GM19395 (cell line): Measurements from ENCODE around the gene KCNN3.

Experiments
- ATAC-seq: cut with Tn5 transposase; IDR thresholded peaks from one replicate; pipeline ENCODE4 v1.9.1; 2021; ENCODE audit warnings: mild to moderate bottlenecking, moderate library complexity; ENCODE audit not compliant: unreplicated experiment

KCNN3 gene

DNA sequence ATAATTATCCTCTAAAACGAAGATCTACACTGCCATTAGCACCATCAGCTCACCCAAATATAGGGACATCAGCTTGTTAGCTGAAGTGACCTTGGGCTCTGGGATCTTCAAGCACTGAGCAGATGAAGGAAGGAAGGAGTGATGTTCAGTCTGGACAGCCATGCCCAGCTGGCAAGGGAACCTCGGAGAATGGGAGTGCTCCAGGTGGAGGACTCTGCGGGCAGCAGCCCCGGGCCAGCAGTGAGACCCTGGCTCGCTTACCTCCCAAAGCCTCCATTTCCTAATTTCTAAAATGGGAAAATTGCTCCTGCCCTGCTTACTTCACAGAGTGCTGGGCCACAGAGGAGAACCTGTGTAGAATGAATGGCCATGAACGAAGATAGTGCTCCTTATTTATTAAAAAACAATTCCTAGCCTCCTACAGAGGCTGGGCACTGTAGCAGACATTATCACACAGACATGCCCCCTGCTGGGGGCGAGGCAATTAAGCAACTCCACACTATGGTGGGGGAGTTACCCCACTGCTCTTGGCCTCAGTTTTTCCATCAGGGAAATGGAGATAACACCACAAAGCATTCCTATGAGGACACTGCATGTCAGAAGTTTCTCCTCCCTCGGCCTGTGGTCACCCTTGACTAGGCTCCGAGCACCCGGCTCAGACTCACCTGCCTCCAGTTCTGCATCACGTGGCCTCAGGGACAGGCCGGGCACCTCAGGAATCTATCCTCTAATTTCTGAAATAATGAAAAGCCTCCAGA, 117.6 kb downstream of the KCNN3 start:
- ATAC-seq = no peak

DNA sequence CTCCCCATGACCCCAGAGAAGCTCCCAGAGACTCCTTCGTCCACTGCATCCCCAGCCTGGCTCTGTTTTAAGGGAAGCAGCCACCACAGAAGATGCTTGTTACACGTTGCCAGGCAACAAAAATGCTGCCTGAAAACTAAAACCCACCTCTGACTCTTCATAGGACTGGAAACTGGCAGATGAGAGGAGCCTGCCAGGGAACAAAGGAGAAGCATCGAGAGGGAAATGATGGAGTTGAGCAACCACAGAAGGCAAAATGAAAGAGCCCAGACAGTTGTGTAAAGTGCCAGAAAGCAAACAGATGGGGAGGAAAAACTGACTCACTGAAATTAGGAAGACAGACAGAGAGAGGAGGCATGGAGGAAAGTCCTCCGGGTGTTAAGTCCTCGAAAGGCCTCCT, 118.4 kb downstream of the KCNN3 start:
- no peak for ATAC-seq

DNA sequence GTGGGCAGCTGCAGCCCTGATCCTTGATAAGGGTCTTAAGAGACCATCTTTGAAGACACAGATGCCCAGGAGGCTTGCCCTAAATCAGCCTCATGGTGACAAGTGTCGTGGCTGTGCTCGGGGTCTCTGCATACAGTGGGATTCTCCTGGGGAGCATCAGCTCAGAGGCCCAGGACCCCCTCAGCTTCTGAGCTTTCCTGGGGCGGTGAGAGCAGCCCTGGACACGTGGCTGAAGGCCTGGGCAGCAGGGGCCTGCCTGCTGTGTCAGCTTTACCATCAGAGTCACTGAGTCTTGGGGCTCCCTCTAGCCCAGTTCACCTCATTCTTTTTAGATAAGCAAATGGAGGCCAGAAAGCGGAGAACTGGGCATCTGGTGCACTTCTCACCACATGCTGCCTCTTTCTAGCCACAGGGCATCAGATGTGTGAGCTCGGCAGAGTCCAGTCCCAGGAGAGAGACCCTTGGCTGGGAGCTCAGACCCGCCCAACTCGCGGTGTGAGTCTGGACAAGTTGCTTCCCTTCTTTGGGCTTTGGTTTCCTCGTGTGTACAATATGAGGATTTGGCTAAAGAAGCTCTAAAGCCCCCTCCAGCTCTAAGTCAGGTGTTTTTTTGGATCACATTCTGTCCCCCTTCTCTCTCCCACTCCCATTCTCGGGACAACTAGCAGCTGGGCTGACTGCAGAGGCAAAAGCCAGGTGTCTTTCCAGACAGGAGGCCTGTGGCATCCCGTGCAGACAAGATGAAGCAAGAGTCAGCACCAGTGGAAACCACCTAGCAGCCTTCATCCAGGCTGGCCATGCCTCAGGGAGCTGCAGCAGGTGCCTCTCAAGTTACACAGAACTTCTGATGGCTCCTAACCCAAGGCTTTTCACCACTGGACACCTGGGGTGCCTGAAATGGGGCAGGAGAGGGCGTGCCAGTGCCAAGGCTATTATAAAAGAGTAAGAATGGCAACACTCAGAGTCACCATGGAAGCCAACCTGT, 119.1 kb downstream of the KCNN3 start:
- ATAC-seq = no peak

DNA sequence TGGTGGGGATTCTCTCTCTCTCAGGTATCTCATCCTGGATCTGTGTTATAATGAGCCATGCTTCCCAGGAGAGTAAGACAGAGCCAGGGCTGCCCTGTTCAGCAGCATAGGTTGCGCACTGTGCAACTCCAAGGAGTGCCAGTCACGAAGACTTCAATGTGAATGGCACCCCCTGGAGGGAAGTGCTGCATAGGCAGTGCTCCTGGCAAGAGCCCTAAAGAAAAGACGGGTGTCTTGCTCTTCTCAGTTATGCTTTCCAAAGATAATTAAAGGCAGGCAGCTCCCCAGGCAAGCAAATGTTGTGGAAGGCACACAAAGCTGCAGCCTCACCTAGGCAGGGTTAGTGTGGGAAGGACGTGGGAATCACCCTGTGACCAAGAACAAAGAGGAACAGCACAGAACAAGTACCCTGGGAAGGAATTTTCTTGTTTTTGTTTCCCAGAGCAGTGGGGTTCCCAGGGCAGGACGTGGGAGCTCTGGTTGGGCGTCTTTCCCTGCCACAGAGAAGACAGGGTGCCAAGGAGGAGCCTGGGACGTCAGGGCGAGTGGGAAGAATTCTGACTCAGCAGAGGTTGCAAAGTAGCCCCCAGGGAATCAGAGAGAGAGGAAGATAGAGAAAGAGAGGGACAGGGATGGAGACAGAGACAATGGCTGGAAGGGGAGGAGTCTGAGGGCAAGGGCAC, 120.9 kb downstream of the KCNN3 start:
- ATAC-seq = no peak

DNA sequence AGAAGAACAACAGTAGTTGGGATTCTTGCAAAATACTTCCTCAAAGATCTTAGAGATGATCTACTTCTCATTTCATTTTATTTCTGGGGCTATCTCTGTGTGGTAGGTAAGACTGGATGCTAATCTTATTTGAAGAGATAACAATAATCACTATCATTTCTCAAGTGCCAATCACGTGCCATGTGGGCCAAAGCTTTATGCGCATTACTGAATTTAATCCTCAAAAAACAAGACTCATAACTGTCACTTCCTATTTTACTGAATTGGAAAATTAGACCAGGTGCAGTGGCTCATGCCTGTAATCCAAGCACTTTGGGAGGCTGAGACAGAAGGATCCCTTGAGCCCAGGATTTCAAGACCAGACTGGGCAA, 121.7 kb downstream of the KCNN3 start:
- ATAC-seq = no peak

DNA sequence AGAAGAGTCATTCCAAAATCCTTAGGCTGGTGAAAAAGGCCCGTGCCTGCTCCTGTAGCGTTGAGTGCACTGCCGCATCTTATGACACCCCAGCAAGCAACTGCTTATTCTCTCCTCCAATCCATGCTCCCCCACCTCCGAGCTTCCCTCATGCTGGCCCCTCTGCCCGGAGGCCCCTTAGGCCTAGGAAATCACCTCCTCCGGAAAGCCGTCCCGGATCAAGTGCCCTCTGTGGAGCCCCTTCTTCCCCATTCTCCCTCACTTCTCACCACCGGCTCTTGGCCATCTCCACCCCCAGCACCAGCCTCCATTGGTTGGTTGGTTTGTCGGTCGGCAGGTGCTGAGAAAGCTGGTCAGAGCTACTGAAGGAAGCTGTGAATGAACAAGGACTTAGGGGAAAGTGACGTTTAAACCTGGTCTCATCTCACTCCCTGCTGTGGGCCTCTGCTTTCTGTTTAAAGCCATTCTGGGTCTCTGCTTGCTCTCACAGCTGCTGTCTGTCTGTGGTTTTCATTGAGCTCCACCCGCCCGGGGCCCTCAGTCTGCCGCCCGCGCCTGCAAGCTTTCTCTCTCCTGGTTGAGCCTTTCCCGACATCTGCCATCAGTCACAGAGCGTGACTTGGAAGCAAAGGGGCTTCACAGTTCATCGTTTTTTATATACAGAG, 122.2 kb downstream of the KCNN3 start:
- ATAC-seq = peak; percentile 91

DNA sequence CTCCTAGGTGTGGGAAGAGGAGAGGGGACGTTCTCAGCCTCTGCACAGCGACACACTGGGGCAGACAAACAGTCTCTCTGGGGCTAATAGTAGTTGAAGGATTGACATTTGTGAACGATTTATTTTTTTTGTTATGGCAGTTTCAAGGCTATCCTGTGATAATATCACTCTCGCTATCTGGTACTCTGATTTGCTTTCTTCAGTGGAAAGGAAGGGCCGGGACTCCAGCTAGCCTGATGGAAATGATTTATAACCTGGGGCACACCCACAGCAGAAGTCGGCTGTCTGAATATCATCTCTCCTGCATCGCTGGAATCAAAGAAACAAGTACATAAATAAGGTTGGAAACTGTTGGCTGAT, 122.7 kb downstream of the KCNN3 start:
- ATAC-seq = no peak

DNA sequence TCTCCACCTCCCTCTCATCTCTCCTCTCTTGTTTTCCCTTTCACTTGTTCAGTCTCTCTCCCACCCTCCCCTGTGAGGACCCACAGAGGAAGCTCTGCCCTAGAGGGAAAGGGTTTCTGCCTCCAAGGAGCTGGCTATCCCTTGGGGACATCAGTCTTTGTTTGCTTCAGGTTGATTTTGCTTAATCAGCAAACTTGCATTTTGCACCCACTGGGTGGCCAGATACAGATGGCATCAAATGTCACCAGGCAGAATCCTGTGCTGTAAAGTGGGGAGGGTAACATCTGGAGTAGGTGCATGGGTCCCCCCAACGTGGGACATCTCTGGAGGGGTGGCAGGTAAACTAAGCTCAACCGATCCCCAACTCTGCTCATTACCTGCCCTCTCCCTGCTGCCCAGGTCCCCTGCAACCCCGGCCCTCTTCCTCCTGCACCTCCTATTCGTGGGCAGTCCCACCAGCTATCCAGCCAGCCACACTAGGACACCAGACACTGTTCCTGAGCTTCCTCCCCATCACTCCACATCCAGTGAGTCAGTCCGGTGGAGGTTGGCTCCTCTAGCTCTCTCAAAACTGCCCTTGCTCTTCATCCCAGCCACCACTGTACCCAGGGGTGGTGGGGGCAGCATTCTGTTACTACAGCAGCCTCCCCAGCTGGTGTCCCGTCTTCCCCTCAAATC, 123.3 kb downstream of the KCNN3 start:
- no peak for ATAC-seq

DNA sequence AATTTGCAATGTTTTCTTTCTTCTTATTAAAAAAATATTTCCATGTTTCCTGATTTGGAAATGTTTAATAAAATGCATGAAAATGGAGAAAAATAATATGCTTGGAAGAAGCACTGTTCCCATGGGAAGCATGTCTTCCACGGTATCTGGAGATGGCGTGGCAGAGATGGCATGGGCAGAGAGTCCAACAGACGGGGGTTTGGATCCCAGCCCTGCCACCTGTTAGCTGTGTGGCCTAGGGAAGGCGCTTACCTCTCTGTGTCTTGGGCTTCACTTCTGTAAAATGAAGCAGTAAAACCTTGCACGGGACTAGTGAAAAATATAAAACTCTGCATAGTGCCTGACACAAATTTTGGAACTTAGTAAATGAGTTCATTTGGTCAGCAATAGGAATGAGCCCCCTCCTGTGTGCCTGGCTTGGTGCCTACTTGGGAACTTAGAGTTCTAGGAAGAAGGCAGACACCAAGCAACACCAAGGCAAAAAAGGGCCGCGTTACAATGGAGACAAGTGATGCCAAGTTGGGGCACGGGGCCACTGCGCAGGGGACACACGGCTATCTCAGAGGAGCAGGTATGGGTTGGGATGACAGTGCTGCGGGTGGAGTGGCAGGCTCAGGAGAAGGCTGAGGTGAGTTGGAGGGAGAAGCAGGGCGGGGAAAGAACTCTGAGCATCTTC, 124.2 kb downstream of the KCNN3 start:
- no peak for ATAC-seq

DNA sequence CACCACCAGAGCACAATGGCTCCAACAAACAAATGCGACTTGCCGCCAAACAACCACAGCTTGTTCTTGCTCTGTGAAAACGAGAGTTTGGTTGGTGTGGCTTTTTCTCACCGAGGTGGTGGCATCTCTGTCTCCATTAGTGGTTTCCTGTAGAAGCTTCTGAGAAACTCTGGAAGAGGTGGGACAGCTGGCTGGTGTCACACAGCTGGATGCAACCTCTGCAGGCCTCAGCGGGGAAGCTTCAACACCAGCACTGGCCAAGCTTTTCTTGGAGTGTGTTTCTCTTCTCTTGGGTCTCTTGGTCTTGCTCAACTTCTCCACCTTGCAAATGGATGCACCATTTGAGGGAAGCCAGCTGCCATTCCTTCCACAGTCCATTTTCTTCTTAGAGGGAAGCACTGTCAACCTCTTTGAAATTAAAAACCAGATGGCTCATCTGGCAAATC, 124.8 kb downstream of the KCNN3 start:
- ATAC-seq = no peak

DNA sequence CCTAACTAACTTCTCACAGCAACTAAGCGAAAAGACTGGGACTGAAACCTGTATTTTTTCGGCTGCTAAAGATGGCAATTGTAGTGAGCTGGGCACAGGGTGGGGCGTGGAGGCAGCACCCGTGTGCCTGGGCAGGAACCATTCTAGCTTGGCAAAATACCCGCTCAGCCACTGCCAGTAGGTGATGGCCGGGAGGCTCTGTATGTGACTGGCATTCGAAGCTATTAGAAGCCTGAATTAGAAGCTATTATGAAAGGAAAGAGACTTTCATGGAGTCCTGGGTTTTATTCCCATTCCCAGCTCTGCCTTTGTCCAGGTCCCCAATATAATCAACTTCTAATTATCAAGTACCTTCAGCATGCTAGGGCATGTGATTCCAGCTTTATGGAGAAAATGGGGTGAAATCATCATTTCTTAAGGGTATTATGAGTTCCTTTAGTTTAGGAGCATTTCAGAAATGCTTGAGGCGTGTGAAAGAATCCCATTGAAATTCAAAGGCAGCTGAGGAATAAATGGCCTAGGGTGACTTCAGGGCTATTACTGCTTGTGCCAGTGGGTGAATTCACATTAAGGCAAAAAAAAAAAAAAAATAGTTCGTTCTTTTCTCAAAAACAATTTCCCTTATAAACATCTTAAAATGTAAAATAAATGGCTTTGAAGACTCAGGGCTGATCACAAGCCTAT, 125.6 kb downstream of the KCNN3 start:
- ATAC-seq = no peak

DNA sequence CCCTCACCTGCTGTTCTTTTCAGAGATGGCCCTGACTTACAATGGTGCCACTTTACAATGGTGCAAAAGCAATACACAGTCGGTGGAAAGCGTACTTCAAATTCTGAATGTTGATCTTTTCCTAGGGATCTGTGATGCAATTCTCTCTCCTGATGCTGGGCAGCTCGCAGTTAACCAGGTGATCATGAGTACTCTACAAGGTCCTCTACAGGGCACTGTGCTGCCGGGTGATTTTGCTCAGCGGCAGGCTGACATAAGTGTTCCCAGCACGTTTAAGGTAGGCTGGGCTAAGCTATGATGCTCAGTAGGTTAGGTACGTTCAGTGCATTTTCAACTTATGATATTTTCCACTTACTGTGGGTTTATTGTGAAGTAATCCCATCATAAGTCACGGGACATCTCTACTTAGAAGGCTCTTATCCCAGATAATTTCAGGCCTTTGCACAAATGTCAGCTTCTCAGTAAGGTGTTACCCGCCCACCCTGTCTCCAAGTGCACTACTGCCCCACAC, 126.5 kb downstream of the KCNN3 start:
- no peak for ATAC-seq

DNA sequence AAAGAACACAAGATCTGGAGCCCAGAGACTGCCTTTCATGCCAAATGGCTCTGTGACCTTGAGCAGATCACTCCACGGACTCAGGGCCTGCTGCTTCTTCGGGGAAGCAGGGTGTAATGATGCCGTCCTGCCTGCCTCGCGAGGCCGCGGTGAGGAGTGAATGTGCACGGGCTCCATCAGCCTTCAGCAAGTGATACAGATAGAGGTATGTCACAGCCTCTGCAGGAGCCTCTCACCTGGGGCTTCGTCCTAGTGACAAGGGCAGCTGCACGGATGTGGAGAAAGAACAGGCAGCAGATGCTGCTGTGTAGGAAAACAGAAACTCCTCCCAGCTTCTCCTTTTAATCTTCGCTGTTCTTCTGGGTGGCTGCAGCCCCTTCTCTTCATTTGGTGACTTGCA, 127.5 kb downstream of the KCNN3 start:
- ATAC-seq = no peak

DNA sequence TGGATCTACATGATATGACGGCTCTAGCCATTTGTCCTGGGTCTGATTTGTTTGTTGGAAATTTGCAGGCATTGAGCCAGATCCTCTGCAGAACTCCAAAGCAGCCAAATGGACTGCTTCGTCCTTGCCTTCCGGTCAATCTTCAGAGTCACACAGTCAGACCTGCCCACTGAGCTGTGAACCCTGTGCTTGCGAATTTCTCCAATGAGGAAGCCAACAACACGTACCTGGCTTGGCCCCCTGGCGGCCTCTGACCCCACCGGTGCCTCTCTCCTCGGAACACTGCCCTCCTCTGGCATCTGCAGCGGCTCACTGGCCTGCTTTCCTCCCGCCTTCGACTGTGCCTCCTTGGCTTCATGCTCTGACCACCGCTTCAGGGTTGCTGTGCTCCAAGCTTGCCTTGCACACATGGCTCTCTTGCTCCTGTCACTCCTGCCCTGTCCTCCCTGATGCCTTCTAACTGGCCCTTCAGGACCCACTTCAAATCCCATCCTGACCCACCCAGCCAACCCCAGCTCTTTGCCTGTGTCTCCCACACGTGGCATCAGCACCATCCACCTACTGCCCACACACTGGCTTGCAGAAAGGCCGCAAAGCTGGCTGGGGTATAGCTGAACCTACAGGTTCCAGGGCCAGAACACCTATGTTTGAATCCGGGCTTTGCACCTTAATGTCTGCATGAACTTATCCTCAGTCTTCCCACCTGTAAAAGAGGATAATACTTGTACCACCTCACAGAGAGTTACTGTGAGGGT, 128.2 kb downstream of the KCNN3 start:
- no peak for ATAC-seq

DNA sequence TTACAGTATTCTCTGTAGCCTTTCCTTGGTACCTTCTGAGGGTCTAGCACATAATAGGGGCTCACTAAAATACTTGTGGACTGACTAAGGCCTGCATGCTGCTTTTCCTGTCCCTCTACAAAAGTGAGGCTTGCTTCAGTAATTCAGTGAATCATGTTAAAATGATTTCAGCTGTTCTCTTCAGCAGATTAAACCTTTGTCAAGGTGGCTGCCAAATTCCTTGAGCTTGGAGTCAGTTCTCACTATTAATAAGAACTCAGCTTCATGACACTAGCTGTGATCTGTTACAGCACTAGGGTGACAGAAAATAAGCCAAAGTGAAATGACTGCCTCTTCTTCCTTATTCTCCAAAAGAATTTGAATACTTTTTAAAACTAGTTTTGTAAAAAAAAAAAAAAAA, 128.8 kb downstream of the KCNN3 start:
- no peak for ATAC-seq

DNA sequence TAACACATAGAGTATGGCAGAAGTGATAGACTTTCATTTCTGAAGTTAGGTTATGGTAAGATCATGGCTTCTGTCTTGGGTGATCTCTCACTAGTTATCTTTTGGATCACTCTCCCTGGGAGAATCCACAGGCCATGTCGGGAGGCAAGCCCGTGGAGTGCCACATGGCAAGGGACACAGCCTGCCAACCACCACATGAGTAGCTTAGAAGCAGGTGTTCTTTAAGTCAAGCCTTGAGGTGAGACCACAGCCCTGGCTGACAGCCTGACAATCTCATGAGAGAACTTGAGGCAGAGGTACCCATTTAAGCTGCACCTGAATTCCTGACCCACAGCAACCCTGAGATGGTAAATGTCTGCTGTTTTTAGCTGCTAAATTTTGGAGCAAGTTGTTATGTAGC, 130.4 kb downstream of the KCNN3 start:
- ATAC-seq = no peak

DNA sequence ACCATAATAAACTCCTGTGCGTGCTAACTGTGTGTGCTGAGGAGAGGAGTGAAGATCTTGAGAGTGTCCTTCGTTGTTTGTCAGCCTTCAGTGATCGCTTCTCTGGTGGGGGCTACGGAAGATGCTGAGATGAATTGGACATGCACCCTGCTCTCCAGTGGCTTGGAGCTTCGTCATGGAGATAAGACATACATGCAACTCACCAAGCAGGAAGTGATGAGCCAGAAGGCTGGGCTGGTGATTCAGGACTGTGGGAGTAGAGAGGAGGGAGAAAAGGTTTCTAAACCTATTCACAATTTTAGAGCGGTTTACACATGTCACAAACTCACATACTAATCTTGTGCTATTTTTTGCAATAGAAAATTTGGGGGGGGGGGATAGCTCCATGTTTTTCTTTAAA, 133.2 kb downstream of the KCNN3 start:
- ATAC-seq = no peak

DNA sequence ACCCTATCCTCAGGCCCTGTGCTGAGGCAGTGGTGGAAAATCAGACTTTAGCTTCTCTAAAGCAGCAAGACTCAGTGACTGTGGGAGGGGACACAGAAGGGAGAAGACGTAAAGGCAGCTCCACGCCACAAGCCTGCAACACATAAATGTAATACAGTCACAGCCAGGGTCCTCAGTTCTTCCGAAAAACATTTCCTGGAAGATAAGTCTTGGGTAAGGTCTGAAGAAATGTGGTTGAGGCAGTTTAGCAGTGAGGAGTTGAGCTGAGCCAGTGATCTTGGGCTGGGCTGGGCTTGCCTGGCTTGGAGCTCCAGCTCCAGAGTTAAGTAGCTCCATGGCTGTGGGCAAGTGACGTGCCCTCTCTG, 134.3 kb downstream of the KCNN3 start:
- no peak for ATAC-seq
